GM21526 (cell line): ENCODE data around the gene DNAI2.
"Not testable (repeated sequence)": the region's sequence is repeated elsewhere in the genome, so short reads cannot be mapped to it uniquely, and the experiment has no call there.

ENCODE experiments used
- ATAC-seq: cut with Tn5 transposase; IDR thresholded peaks from one replicate; pipeline ENCODE4 v1.9.1; 2021; ENCODE audit warnings: moderate library complexity; ENCODE audit not compliant: unreplicated experiment, low FRiP score

The DNAI2 gene

DNA sequence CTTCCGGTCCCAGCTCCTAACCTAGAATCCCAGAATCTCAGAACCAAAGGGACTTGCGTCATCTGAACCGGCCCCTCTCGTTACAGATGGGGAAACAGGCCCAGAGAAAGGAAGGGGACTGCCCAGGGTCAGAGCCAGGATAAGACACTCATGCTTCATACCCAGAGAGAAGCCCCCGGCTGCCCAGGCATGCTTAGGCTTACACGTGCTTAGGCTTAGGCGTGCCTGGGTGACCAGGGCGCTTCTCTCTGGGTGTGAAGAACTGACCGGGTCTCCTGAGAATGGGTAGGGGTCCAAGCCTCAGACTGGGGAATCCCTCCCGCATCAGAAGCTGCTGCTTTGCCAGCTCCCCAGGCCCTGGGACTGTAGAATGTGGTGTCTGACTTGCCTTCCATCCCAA lies 29.9 kb upstream of the DNAI2 start:
- no peak for ATAC-seq

DNA sequence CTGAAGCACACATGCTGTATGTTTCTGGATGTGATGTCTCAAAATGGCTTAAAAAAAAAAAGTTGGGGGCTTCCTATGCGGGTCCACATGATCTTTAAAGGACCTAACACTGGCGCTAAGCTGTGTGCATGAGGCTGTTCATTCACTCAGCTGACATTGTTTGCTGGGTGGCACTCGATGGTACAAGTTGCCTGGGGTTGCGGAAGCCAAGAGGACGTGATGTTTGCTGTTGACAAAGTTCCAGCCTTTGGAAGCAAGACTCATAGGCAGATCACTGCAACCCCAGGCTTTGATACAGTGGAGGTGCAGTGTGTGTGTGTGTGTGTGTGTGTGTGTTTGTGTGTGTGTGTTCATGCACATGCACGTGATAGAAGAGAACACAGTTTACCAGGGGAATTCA lies 29.5 kb upstream of the DNAI2 start:
- ATAC-seq = no peak

DNA sequence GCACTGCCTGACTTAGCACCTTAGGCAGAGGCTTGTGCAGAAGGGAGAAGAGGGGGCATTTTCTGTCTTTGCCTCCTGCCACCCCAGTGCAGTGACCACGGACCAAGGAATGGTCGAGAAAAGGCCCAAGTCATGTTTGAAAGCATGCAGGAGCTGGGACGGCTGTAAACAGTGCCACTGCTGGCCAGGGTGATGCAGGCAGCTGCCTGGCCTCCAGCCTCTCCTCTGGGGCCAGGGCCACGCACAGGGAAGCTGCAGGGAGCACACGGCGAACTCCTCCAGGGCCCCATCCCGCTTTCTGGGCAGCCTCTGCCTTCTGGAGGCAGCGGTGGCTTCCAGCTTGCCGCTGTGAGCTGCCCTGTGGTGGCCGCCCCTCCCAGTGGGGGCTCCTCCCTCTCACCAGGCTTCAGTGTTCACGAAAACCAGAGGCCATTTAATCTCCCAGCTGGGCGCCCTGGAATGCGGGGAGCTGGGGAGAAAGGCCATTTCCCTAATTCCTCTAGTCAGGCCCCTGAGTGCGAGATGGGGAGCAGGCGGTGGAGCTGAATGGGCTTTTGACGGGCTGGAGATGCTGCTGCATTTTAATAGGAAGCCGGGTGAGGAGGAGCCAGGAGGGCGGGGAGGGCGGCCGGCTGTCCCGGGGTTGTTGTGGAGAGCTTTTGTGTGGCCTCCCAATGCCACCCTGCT lies 28.7 kb upstream of the DNAI2 start:
- no peak for ATAC-seq

DNA sequence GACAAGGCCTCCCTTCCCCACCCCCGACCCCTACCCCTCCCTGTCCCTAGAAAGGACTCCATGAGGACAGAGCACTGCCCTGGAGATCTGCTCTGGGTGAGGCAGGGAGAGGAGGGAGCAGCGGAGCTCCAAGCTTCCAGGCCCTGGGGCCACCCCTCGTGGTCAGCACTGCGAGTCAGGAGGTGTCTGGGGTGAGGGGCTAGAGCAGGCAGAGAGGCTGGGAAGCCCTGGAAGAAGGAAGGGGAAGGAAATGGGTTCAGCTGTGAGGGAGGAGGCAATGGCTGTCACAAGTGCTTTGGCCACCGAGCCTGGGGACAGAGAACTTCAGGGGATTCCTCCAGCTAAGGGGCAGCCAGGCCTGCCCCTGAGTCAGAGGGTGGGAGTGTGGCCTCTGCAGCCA lies 28.2 kb upstream of the DNAI2 start:
- ATAC-seq = no peak

DNA sequence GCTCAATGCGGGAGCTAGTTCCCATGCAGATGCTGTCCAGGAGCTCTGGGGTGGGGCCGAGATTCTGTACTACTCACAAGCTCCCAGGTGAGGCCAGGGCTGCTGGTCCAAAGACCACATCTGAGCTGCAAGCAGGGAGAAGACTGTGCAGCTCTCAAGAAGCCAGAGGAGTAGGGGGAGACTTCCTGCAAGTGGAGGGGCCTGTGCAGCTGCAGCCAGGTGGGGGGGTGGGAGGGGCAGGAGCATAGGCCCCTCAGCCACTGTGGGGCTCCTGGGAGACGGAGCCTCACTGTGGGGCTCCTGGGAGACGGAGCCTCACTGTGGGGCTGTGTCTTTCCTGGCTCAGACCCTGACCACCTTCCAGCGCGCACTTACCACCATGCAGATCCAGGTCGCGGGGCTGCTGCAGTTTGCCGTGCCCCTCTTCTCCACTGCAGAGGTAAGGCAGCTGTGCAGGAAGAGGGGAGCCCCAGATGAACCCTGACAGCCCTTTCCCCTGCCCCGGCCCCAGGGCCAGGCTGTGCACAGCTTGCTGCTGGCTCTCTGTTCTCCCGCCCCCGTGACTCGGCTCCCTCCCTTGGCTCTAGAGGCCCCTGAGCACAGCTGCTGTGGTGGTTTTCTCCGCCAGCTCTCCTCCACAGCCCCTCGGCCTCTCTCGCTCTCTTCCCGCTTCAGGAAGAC lies 24.3 kb upstream of the DNAI2 start:
- ATAC-seq = no peak

DNA sequence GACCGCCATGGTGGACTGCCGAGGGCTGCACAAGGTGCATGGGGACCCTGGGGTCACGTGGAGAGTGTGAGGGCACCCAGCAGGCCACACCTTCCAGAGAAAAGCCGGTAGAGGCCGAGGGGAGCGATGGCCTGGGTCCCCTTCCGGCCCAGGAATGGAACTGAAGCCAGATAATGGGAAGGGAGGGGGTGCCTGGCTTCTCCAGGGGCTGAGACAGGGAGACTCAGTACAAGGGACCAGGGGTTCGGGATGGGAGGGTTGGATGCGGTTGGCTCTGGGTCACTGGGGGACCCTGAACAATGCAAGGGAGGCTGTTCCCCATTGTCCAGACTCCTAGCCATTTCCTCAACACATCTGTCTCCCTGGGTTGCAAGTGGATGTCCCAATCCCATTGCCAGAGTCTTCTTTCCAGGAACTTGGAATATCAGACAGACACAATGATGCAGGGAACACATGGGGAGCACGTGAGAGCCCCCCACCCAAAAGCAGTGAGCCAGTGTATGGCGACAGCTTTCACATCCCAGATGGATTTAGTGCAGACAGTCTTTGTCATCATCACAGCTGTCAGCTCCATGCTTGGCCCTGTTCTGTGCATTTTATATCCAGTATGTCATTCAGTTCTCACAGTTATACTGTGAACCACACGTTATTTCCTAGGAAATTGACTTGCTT lies 23.6 kb upstream of the DNAI2 start:
- no peak for ATAC-seq

DNA sequence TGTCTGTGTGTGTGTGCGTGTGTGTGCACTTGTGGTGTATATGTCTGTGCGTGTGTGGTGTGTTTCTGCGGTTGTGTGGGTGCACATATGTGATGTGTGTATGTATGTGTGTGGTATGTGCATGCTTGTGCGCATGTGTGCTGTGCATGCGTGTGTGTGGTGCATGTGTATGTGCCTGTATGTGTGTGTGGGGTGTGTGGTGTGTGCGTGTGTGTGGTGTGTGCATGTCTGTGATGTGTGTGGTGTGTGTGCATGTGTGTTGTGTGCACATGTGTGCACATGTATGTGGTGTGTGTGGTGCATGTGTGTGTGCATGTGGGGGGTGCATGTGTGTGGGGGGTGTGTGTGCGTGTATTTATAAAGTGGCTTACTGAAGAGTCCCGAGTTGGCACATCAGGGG lies 23.0 kb upstream of the DNAI2 start:
- no peak for ATAC-seq

DNA sequence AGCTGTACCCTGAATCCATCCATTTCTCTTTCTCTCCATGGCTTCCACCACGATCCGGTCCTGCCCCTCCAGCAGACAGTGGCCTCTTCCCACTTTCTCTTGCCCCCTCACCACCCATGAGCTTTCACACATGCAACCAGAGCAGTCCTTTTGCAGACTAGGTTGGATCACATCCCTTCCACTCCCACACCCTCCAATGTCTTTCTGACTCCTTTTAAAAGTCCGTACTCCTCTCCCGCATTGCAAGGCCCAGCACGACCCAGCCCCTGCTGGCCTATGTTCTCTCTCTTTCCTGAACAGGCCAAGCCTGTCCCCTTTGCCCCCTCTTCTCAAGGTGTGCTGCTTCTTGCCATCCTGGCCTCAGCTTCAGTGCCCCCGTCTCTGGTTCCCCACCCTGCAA lies 22.5 kb upstream of the DNAI2 start:
- ATAC-seq = no peak

DNA sequence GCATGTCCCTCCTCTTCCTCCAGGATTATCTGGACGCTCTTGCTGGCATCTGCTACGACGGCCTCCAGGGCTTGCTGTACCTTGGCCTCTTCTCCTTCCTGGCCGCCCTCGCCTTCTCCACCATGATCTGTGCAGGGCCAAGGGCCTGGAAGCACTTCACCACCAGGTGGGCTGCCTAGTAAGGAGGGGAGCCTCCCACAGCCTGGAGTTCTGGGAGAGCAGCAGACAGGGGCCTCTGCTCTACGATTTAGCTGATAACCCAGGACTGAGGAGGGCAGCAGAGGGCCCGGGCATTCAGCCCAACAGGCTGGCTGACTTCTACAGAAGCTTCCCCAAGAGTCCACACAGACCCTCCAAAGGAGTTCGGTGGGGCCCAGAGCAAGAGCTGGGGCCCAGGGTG lies 21.8 kb upstream of the DNAI2 start:
- no peak for ATAC-seq

DNA sequence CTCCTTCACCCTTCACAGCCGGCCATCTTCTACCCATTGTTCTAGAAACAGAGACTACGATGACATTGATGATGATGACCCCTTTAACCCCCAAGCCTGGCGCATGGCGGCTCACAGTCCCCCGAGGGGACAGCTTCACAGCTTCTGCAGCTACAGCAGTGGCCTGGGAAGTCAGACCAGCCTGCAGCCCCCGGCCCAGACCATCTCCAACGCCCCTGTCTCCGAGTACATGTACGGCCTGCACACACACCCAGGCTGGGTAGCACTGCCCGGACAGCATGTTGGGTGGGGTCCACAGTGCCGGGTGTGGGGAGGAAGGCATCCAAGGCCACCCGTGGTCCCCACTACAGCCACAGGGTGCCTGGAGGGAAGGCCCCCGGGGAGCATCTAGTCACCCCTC lies 21.0 kb upstream of the DNAI2 start:
- ATAC-seq = no peak

DNA sequence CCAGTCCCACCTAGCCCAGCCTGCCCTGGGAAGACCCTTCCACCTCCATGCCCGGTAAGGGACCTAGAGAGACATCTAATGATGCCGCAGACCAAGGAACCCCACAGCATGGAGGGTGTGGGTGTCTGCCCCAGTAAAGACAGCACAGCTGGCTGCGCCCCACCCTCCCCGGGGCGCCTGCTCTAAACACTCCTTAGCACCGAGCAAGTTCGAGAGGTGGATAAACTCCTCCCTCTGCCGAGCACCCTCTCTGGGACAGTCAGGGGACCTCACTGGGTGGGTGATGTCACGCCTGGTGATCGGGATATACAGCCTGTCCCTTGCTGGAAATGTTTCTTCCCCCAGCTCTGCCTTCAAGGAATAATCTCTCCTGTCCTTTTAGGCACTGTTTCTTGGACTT lies 16.7 kb upstream of the DNAI2 start:
- ATAC-seq = no peak

DNA sequence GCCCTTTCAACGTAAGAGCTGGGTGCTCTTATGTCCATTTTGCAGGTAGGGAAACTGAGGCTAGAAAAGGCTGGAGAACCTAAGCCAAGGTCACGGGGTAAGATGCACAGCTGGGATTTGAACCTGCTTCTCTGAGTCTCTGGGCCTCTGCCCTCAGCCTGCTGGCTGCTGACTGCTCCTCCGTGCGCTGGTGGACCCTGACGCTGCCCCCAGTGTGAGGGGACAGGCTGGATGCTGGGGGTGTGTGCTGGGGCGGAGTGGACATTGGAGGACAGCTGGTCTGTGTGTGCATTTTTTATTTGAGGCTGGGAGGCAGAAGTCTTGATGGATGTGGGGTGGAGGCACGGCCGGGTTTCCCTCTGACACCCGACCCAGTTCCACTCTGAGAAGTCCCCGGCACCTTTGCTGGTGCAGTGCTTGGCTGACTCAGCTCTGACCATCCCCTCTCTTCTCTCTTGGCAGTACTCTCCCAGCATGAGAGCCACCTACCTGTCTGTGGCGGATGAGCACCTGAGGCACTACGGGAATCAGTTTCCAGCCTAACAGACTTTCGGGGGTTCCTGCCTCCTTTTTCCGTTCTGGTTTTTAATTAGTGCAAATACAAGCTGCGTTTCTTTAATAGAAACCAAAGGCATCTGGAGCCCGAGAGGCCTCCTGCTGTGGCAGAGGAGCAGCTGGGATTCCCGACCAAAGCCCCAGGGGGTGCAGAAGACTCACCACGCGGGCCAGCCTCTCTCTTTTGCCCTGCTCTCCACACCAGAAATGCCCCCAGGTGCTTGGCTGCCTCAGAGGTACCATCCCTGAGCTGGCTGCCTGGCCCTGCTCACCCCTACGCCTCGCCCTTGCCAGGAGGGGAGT lies 14.1 kb upstream of the DNAI2 start:
- ATAC-seq = no peak

DNA sequence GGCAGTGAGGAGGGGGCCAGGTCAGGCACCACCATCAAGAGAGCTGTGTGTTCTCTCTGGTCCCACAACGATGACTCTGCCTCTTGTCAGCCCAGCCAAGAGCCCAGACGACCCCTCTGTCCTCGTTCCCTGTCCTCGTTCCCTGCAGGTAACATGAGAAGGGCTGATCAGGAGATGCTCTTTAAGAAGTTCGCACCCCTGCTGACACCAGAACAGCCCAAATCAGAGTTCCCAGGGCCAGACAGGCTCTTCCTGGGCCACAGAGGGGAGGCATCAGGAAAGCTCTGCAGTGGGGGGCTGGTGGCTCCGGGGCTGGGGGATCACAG lies 13.5 kb upstream of the DNAI2 start:
- no peak for ATAC-seq

DNA sequence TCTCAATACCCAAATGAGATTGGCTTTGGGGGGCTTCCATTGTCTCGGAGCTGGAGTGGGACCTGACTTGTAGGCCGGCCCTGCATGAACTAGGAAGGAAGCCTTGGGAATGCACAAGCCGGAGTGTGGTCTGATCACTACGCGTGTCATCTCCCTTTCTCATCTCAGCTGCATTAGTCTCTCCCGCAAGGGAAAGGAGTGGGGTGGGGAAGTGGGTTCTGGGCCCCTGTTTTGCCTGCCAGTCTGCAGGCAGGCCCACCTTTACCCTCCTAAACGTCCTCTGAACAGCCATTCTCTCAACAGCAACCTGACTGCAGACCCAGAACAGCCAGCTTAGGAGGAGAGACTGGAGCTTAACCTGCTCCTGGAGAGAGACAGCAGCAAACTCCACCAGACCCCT lies 11.4 kb upstream of the DNAI2 start:
- no peak for ATAC-seq

DNA sequence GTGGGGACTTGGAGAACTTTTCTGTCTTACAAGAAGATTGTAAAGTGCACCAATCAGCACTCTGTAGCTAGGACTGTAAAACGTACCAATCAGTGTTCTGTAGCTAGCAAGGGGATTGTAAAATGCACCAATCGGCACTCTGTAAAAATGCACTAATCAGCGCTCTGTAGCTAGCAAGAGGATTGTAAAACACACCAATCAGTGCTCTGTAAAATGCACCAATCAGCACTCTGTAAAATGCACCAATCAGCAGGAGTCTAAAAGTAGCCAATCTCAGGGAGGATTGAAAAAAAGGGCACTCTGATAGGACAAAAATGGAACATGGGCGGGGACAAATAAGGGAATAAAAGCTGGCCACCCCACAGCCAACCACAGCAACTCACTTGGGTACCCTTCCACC lies 7.0 kb upstream of the DNAI2 start:
- ATAC-seq = not testable (repeated sequence)

DNA sequence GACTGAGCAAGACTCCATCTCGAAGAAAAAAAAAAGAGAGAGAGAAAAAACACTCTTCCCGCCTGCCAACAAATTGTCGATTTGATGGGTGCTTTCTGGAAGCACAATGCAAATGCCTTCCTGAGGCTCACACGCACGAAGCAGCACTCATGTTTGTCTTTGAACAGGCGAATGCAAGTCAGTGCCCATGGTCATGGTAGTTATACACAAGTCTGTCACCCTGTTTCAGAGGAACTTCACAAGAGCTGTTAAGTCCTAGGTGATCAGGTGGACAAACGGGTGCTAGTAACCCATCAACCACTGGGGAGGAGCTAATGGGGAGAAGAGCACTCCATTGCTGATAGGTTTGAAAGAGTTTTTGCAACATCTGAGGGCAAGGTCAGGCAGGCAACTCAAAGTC lies 6.5 kb upstream of the DNAI2 start:
- no peak for ATAC-seq

DNA sequence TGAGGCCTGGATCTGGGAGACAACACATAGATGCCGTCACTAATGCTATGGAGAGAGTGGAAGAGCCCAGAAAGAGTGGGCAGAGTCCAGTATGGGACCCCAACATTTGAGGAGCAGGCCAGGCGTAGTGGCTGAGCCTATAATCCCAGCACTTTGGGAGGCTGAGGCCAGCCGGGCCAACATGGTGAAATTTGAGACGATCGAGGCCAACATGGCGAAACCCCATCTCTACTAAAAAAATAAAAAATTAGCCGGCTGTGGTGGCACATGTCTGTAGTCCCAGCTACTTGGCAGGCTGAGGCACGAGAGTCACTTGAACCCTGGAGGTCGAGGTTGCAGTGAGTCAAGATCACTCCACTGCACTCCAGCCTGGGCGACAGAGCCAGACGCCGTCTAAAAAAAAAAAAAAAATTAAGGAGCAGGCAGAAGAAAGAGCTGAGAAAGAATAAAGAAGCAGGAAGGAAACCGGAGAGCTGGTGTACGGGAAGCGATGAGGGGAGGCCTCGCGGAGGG lies 6.0 kb upstream of the DNAI2 start:
- ATAC-seq = no peak

DNA sequence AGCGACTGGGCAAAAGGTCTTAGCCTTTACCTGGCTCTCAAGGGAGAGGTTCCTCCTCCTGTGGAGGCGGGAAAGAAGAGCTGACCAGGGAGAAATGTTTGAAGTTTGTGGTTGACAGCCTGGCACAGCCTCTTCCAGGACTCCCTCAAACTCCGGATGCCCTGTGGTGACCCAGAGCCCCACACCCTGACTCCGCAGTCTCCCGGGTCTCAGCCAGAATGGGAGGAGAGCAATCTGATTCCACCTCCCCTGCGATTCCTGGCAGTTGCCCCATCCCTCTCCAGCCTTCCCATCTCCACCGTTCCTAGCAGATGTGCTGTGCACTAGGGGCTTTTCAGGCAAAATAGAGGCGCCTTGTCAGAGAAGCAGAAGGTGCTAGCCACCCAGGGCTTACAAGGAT lies 5.5 kb upstream of the DNAI2 start:
- ATAC-seq = no peak

DNA sequence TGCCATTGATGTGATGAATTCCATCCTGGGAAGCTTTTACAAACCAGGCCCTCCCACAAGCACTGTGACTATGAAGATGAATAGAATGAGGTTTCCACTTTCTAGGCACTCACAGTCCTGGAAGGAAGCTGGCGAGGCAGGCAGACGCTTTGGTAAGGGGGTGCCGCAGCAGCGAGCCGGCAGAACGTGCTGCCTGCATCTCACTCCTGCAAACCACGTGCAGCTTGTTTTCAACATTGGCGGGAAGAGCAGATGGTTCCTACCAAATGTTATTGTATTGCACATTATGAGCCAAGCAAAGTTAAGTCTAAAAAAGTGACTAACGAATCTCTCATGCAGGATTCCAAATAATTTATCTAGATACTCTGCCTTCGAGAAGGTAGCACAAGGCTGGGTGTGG lies 3.7 kb upstream of the DNAI2 start:
- ATAC-seq = no peak

DNA sequence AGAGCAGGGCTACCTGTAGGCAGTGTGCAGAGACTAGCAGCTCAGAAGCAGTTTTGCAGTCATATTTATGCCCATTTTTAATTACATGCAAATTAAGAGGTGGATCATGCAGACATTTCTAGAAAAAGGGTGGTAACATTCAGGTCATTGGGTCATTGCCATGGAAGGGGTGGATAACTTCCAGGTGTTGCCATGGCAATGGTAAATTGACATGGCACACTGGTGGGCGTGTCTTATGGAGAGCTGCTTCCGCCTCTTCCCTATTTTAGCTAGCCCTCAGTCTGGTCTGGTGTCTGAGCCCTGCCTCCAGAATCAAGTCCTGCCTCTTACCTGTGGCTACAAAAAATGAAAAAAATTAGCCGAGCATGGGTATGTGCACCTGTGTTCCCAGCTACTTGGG lies 2.8 kb upstream of the DNAI2 start:
- ATAC-seq = no peak

DNA sequence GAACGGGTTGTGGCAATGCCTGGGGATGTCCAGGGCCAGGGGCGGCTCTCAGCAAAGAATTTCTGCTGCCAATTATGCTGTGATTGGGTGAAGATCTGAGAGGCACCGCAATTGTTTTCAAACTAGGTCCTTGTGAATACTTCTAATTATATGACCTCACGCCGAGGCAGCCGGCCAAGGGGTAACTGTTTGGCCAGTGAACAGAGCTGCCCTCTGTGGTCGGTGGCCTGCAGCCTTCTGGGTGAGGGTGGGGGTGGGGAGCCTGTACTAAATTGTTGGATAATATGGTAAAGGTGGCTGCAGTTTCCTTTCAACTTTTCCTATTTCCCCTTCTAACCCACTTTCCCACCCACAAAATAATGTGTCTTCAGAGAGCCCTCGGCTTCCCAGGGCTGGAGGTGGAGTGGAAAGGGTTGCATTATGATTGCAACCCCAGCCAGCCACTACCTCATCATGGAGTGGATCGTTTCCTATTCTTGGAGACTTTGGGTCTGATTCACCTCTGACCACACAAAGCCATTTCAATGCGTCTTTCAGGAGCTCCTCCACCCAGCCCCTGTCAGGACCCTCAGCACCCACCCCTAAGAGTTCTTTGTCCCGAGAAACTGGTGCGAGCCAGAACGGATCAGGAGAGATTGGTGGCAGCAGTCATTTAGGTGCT lies 2.0 kb upstream of the DNAI2 start:
- ATAC-seq = no peak
